Right lobe of liver (tissue), 4 donors: ENCODE results near the gene CAMTA1.

Source experiments
- POLR2A ChIP-seq: fragments of 450-650 bp; IDR thresholded peaks from one replicate; pipeline ENCODE4 v1.6.1; 2017; ENCODE audit warnings: antibody characterized with exemption, mild to moderate bottlenecking
- TF ChIP-seq, protein P1 (sequence below), 4 donors: fragments of 200-600 bp in 3 of 4; fragments of 450-650 bp in 1 of 4; IDR thresholded peaks; one replicate each; pipeline versions ENCODE4 v1.5.1 to v1.8.0; 2016 to 2022; ENCODE audit warnings: antibody characterized with exemption in 4 of 4, mild to moderate bottlenecking in 2 of 4
- donor health status: DM: no; HTN: no; CAD: no.
- donor health status: DM: no; HTN: no; CAD: no.
- donor health status: DM: no; HTN: yes; CAD: no.

DNA sequence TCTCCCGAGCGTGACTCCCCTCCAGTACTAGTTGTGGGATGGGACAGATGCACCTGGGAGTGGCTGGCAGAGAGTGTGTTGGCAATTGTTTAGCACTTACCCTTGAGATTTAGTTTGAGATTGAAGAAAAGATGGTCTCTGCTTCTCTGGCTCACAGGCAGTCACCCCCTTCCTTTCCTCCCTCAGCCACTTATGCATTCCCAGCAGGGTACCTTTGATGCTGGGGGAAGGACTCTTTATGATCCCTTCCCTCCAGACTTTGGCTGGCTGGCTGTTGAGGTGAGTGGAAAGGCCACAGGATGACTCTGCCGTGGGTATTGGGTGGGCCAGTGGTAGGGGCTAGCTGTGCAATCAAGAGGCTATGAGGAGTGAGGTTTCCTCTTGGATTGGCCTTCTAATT, 236.8 kb downstream of the CAMTA1 start:
- TF ChIP-seq, protein P1, sequence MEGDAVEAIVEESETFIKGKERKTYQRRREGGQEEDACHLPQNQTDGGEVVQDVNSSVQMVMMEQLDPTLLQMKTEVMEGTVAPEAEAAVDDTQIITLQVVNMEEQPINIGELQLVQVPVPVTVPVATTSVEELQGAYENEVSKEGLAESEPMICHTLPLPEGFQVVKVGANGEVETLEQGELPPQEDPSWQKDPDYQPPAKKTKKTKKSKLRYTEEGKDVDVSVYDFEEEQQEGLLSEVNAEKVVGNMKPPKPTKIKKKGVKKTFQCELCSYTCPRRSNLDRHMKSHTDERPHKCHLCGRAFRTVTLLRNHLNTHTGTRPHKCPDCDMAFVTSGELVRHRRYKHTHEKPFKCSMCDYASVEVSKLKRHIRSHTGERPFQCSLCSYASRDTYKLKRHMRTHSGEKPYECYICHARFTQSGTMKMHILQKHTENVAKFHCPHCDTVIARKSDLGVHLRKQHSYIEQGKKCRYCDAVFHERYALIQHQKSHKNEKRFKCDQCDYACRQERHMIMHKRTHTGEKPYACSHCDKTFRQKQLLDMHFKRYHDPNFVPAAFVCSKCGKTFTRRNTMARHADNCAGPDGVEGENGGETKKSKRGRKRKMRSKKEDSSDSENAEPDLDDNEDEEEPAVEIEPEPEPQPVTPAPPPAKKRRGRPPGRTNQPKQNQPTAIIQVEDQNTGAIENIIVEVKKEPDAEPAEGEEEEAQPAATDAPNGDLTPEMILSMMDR (IDR thresholded peaks at IDR 0.05), result no peak
- TF ChIP-seq POLR2A, result no peak
